CD4-positive, alpha-beta T cell treated with Interleukin-12 subunit alpha and Interleukin-12 subunit beta, for 1 hour (primary cell): ENCODE data around the gene FAM240A.

Experiments
- DNase-seq: peaks from one replicate; pipeline ENCODE4 v3.0.0-alpha.2; 2020

The FAM240A gene

DNA sequence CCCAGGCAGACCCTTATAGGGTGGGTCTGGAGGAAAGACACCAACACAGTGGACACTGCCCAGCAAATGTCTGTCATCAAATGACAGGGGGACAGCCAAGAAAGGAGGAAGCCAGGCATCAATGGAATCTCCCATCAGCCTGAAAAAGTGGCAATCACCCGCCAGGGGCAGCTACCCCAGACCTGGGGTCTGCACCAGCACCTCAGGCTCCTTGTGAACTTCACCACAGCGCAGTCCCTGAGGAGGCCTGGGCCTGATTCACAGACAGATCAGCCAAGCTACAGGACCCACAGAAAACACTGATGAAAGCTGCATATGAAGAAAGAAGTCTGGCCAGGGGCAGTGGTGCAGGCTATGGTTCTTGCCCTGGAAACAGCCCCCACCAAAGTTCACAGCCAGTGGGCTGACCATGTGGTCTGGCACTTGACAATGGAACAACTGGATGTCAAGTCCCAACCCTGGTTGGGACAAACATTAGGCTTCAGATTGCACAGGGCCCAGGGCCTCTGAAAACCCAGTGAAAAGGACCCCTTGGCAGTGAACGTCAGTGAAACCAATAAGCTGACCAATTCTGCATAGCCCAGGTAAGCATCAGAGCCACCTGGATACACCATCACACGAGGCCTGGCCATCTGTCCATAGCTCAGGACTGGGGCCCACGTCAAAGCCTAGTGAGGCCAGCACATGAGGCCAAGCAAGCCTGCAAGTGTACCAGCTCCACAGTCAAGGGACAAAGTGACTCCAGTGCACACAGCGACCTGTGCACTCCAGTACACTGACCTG, 52.1 kb downstream of the FAM240A start:
- DNase-seq: no peak

DNA sequence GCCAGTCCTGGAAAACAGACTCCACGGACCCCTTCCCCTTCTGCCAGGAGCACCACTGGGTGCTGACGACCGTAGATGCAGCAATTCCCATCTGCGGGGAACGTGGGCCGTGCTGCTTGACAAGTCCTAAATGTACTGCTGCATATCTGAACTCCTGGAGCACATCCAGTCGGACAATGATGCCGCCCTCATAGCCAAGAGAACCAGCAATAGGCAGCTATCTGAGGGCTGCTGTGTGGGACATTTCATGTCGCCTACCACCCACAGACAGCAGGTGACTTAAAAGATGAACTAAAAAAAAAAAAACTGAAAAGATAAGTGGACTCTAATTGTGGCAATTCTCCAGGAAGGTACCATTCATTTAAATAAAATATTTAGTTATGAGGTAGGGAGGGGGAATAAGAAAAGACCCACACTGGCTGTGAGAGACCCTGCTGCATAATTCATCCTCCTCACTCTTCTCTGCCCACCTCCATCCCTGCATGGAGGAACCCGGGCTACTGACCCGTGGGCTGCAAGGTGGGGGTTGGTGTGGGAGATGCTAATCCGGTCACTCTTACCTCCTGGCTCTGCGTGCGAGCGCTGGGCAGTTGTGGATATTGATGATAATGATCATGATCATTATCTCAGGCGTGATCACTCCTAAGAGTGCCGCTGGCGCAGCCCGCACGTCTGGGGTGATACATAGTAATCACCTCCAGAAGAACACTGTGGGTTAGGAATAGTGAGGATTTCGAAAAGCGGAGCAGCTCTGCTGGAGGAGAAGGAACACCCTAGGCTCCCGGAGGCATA, 52.8 kb downstream of the FAM240A start:
- DNase-seq: no peak

DNA sequence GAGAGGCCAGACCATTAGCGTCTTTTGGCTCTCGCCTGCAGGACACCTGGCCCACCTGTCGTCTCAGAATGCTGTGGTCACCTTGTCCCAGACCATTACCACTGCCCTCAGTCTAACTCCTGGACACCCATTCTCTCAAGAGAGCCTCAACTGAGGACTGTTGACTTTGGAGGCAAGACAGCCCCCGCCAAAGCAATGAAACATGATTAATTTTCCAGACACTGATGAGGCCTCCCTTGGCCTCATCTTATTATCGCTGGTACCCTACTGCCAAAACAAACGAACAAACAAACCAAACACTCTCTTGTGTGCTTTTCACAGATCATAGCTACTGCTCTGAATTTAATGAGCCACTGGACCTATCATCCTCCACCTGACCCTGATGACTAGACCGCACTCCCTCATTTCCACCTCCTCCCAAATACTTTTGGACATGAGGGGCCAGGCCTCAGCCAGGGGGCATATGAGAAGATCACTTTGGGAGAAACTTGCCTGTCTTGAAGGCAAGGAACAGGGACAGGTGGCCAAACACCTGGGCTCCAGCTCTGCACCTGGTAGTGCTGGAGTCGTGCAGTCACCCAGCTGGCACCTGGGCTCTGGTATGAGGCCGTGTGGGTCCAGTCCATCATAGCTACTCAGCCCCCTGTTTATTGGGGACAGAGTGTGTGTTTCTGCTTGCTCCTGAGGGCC, 53.6 kb downstream of the FAM240A start:
- DNase-seq: no peak

- no peak for DNase-seq
Observed at GRCh38 chr3:46666453-46666845, 54.1 kb downstream of the FAM240A start.

DNA sequence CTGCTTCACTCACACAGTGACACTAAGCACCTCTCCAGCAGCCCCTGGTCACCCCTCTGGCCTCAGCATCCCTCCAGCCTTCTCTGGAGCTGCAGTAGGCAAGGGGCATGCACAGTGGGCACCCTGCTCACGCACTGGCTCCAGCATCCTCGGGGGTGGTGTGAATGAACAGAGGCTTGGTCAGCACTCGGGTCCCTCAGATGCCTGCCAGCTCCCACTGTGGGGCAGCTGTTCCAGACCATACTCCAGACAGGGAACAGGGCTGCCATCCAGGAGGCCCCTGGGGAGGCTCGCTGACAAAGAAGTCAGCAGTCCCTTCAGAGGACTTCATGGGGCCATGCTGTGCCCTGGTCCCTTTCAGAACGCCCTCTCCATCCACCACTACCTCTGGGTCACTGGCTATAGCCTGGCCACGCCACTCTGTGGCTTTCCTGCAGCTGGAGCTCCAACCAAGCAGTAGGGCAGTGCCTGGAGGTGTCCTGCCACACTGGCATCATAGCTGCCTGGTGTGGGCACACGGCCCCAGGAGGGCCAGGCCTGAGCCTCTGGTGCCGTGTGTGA, 54.8 kb downstream of the FAM240A start:
- DNase-seq: no peak

GRCh38 chr3:46667657-46668056, 55.3 kb downstream of the FAM240A start:
- DNase-seq: no peak

DNA sequence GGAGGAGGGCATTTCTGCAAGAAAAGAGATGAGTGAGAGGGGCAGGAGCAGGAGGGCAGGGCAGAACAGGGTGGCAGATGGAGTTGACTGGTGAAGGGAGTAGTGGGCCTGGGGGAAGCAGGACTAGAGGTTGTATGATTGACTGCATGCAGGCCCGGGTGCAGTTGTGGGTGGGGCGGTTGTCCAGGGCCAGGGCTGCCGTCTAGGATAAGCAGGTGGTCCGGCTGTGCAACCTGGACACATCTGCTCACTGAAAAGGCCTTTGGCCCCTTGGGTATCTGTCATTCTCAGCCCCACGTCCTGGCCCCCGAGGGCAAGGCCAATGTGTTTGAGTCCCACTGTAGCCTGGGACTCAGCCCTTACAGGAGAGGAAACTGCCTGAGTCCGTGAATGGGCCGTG, 55.8 kb downstream of the FAM240A start:
- no peak for DNase-seq

GRCh38 chr3:46668591-46668990, 56.3 kb downstream of the FAM240A start:
- no peak for DNase-seq

- no peak for DNase-seq
Observed at GRCh38 chr3:46669191-46669999, 57.1 kb downstream of the FAM240A start.

DNA sequence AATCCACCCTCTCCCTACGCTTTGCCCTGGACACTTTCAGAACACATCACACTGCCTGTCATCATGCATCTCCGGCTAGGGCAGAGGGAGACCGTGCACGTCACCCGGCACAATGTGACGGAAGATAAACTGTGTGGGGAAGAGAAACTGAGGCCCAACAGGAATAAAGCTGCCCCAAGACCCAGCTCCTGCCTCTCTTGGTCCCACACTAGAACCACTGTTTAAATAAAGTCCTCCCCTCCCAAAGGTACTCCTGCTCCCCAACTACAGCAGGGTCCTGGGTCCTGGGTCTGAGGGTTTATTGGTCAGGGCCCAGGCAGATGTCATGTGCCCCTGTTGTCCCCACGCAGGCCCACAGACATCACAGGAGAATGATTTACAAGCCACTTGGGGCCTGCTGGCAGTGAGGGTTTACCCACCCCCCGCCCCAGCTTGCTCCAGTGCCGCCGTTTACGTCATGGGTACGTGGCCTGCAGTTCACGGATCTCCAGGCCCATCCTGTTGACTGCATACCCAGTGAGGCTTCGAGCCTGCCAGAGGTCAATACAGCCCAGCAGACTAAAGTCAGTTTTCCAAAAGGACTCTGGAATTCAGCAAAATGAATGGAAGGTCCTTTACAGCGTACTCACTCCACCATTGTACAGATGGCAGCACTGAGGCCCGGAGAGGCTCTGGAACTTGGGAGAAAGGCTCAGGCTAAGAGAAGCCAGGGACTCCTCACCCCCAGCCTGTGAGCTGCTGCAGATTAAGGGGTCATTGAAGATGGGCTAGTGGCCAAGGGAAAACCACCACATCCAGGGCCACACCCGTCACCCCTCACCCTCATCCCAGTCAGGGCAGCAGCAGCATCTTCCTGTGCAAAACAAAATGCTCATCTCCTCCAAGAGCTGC, 57.9 kb downstream of the FAM240A start:
- no peak for DNase-seq

GRCh38 chr3:46670891-46671427, 58.6 kb downstream of the FAM240A start:
- DNase-seq: no peak

DNA sequence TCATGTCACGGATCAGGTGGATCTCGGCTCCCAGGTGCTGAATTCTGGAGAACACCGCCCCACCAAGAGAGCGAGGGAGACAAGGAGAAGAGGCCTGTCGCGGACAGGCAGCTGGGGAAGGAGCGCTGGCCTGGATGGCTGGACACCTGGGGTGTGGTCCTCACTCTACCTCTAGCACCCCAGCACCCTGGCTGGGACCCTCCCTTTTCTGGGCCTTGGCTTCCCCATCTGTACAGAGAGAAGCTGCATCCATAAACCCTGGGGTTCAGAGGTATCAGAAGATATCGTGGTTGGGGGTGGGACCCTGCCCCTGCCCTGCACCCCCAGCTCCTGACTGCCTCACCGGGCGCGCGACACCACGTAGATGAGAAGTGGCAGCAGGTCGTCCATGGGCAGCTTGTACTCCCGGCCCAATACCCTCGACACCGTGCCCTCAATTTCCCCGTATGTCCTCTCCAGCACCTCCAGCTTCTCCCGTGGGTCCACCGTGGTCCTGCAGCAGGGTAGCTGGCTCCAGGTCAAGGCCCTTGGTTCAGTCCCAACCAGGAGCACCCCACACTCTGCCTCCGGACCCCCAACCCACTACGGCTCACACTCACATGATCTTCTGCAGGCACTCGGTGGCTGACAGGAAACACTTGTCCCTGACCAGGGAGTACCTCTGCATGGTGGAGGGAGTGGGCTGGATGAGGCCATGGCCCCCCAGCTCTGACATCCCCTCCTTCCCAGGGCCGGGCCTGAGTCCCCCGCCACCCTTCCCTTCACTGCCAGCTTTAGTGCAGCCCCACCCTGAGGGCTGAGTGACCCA, 59.4 kb downstream of the FAM240A start:
- DNase-seq: no peak

DNA sequence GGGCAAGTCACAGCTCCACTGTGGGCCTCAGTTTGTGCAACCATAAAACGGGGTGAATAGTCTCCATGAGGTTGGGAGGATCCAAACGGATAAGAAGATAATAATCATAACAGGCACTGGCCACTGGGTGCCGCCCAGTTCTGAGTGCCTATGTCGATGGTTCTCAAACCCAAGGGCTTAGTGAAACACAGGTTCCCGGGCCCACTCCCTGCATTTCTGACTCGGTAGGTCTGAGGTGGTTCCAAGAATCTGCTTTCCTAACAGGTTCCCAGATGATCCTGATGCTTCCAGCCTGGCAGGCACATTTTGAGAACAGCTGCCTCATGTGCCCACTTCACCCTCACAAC, 60.0 kb downstream of the FAM240A start:
- no peak for DNase-seq

- DNase-seq: no peak
Observed at GRCh38 chr3:46673151-46674030, 61.1 kb downstream of the FAM240A start.

GRCh38 chr3:46674031-46674845, 61.9 kb downstream of the FAM240A start:
- no peak for DNase-seq

- no peak for DNase-seq
Observed at GRCh38 chr3:46675426-46675825, 63.1 kb downstream of the FAM240A start.
